ENCODE data around the gene NTHL1. TPM values are rescaled to one million over a fixed set of nuclear protein-coding genes. Genes with fewer than 3 reads are reported as not detected.

NTHL1 gene
- total RNA-seq (2012; rRNA removed), result 22.8 and 28.1 TPM in 2 replicates
- 28.0 and 33.3 TPM in 2 replicates for polyA plus RNA-seq (2012; rRNA removed)
- polyA plus RNA-seq (2012; cell fraction: cytosol; rRNA removed), result 46.3 and 54.8 TPM in 2 replicates
- polyA plus RNA-seq (2012; cell fraction: nucleus; rRNA removed; ENCODE audit: low replicate concordance), result 20.6 and 53.2 TPM in 2 replicates
- Bru-seq, nascent RNA, result percentile 42 among the genes with signal in this experiment
- BruChase-seq, experiment 1, labeled RNA remaining after a 6-hour chase, result percentile 41 among the genes with signal in this experiment
- percentile 41 among the genes with signal in this experiment for BruChase-seq, experiment 2, labeled RNA remaining after a 2-hour chase
- long read RNA-seq, transcript NTHL1-201 (6 exons, 1,067 nt), result major isoform, 13 of 18 reads
- long read RNA-seq, partial matches to known transcripts, result 4 of 18 reads
- long read RNA-seq, other reads (novel, unspliced or antisense), result 1 of 18 reads

DNA sequence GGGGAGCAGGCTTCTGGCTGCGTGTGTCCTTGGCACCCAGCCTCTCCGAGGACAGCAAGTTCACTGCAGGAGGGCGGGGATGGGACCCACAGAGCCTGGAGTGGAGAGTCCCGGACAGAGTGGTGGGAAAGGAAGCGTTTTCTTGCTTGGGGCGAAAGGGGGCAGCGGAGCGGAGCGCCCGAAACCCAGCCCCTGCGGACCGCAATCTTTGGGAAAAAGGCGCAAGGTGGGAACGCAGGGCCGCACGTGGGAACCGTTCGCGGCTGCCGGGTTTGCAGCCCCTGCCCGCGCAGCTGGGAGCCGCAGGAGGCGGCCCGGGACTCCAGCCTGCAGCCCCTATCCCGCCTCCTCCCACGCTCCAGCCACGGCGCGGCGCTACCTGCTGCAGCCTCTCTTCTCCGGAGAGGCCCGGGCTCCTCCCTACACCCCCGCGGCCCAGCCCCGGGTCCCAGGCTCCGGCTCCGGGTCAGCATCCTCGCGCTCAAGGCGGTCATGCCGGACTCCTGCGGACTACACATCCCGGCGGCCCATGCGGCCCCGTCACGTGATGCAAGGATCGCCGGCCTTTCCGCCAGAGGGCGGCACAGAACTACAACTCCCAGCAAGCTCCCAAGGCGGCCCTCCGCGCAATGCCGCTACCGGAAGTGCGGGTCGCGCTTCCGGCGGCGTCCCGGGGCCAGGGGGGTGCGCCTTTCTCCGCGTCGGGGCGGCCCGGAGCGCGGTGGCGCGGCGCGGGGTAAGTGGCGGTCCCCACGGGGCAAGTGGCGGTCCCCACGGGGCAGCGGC is at the start of gene NTHL1, which contains the start of gene TSC2:
Gene NTHL1, minus strand, starts transcription at position 505 of the 786 bp plus-strand sequence. Its CDS starts 11 bp downstream, at position 494.
Gene TSC2, plus strand, starts transcription at position 656 of the 786 bp plus-strand sequence. CDS start 631 bp downstream, outside the sequence.
- DNase-seq (peak; percentile 95), ATAC-seq (ENCODE audit: low read depth) (peak; percentile 98)
- Histone ChIP-seq H3K27ac (ENCODE audit: insufficient read depth, low read length) (peak within 1 kb of the TSS; percentile 34), H3K9ac (ENCODE audit: low read depth, low read length) (peak within 1 kb of the TSS; percentile 79), H3K36me3 (ENCODE audit: control insufficient read depth, insufficient read depth, low read length) (peaks cover 21% of the 10 kb centered on the region), H3K27me3 (ENCODE audit: control insufficient read depth, insufficient read depth, low read length) (no peaks in the 10 kb centered on the region), H2AFZ (replicated peaks; ENCODE audit: low read length, poor library complexity) (peak within 1 kb of the TSS; percentile 93), H3K4ac (ENCODE audit: low read depth, low read length) (peak within 1 kb of the TSS; percentile 80), H3K79me1 (ENCODE audit: low read depth in 1 of 2, low read length in 2 of 2) (peaks cover 27 to 56% of the 10 kb centered on the region in 2 experiments), H2AK5ac (ENCODE audit: low read depth, low read length) (peak within 1 kb of the TSS; percentile 66), H3K23ac (ENCODE audit: low read depth, low read length) (peak within 1 kb of the TSS; percentile 74), H3K4me1 (ENCODE audit: control insufficient read depth, insufficient read depth, low read length) (peaks cover 11% of the 10 kb centered on the region), H2AK9ac (replicated peaks; ENCODE audit: low read depth, low read length, poor library complexity) (peak within 1 kb of the TSS; percentile 93), H2BK15ac (ENCODE audit: low read depth, low read length) (no peak within 1 kb of the TSS), H3K4me3 (ENCODE audit: insufficient read depth, low read depth, low read length) (peak within 1 kb of the TSS; percentile 67), H2BK120ac (ENCODE audit: low read depth, low read length) (peak within 1 kb of the TSS; percentile 47; the same call in 1 of the 2 replicates), H4K5ac (ENCODE audit: low read depth, low read length) (peak within 1 kb of the TSS; percentile 31; the same call in 1 of the 2 replicates), H2BK20ac (ENCODE audit: low read depth, low read length) (no peak within 1 kb of the TSS), H3K9me3 (ENCODE audit: control insufficient read depth, insufficient read depth, low read length) (no peaks in the 10 kb centered on the region), H3K9me1 (ENCODE audit: insufficient read depth, low read length) (peaks cover 10% of the 10 kb centered on the region), H3K14ac (replicated peaks; ENCODE audit: low read depth, low read length) (peak within 1 kb of the TSS; percentile 86), H3K56ac (ENCODE audit: extremely low read depth, insufficient read depth, low read length) (peak within 1 kb of the TSS; percentile 54), H4K20me1 (ENCODE audit: insufficient read depth, low read length) (no peaks in the 10 kb centered on the region; the same call in none of the 2 replicates), H3K4me2 (ENCODE audit: low read depth, low read length) (peak within 1 kb of the TSS; percentile 75), H2BK5ac (ENCODE audit: low read depth, low read length, poor library complexity, severe bottlenecking) (peak within 1 kb of the TSS; percentile 60), H4K91ac (ENCODE audit: insufficient read depth, low read depth, low read length) (peak within 1 kb of the TSS; percentile 63), H4K8ac (ENCODE audit: low read depth in 2 of 2, low read length in 2 of 2) (peak within 1 kb of the TSS; percentile 15 to 71; a peak in 2 of 4 replicates), H3K18ac (ENCODE audit: low read depth, low read length) (no peak within 1 kb of the TSS)
- in situ Hi-C loops (cut with MboI; ENCODE audit: low sequenced_read_pairs), result no loop called here
- intact Hi-C loops (cut with micrococcal nuclease), result loop anchor here (1.0 kb wide), 1 partner anchor 24 kb away; no protein-coding TSS in a partner anchor
- dilution Hi-C loops (cut with HindIII; ENCODE audit: low sequenced_read_pairs, unreplicated experiment), result no loop called here
- no TSS peak for BruUV-seq (replicated peaks)
- 0% methylated on average over 19 of the region's 81 CpGs; no CpG with 5 or more reads in 1 of the 2 experiments for WGBS, 2 experiments (ENCODE audit: extremely low coverage in 2 of 2, insufficient read length in 1 of 2)
- ChIA-PET CTCF (interaction anchor here (0.9 to 1.3 kb wide), 3 partner anchors 25 to 93 kb away, joined by 3 to 6 read pairs (median 4); no protein-coding TSS in a partner anchor), POLR2A (ENCODE audit: unreplicated experiment) (interaction anchor here (0.6 kb wide), 1 partner anchor 83 kb away, joined by 3 read pairs; no protein-coding TSS in a partner anchor)
- TF ChIP-seq NFE2L2 (IDR thresholded peaks at IDR 0.05; ENCODE audit: low read depth, low read length) (no peak), CEBPB (IDR thresholded peaks at IDR 0.05; ENCODE audit: low read depth, low read length) (peak; percentile 30; the same call in 1 of the 2 replicates), CHD1 (IDR thresholded peaks at IDR 0.05; ENCODE audit: low read depth, low read length) (no peak), RFX5 (IDR thresholded peaks at IDR 0.05; ENCODE audit: low read depth, low read length) (no peak), RCOR1 (IDR thresholded peaks at IDR 0.05; ENCODE audit: insufficient replicate concordance, low read length) (no peak), RAD21 (IDR thresholded peaks at IDR 0.05; ENCODE audit: low read length) (no peak), MXI1 (IDR thresholded peaks at IDR 0.05; ENCODE audit: borderline replicate concordance, low read depth, low read length) (peak; percentile 14; the same call in 1 of the 2 replicates), SMC3 (IDR thresholded peaks at IDR 0.05; ENCODE audit: low read depth, low read length) (peak; percentile 6; the same call in 1 of the 2 replicates), MAZ (IDR thresholded peaks at IDR 0.05; ENCODE audit: borderline replicate concordance, low read depth, low read length) (peak; percentile 67; the same call in 1 of the 2 replicates), MAFK (IDR thresholded peaks at IDR 0.05; ENCODE audit: low read depth, low read length) (no peak)
- TF ChIP-seq, protein P1, sequence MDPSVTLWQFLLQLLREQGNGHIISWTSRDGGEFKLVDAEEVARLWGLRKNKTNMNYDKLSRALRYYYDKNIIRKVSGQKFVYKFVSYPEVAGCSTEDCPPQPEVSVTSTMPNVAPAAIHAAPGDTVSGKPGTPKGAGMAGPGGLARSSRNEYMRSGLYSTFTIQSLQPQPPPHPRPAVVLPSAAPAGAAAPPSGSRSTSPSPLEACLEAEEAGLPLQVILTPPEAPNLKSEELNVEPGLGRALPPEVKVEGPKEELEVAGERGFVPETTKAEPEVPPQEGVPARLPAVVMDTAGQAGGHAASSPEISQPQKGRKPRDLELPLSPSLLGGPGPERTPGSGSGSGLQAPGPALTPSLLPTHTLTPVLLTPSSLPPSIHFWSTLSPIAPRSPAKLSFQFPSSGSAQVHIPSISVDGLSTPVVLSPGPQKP (IDR thresholded peaks at IDR 0.05; ENCODE audit: borderline replicate concordance, low read depth, low read length), result no peak
- TF ChIP-seq, protein P2, sequence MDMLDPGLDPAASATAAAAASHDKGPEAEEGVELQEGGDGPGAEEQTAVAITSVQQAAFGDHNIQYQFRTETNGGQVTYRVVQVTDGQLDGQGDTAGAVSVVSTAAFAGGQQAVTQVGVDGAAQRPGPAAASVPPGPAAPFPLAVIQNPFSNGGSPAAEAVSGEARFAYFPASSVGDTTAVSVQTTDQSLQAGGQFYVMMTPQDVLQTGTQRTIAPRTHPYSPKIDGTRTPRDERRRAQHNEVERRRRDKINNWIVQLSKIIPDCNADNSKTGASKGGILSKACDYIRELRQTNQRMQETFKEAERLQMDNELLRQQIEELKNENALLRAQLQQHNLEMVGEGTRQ (IDR thresholded peaks at IDR 0.05; ENCODE audit: low read depth, low read length), result peak; percentile 99
